ENCODE data around the gene SPIN4. TPM values are rescaled to one million over a fixed set of nuclear protein-coding genes. Genes with fewer than 3 reads are reported as not detected.
"Not testable (repeated sequence)": the region's sequence is repeated elsewhere in the genome, so short reads cannot be mapped to it uniquely, and the experiment has no call there.

Gene SPIN4
- polyA plus RNA-seq, 4 donors = 0.54 to 8.9 (median 1.7) TPM

- WGBS, 3 donors = 62 to 87% (median 73%) methylated on average over 3 to 5 of the region's 5 CpGs
- not testable (repeated sequence) for FAIRE-seq; H3K27ac ChIP-seq (ENCODE audit: low read depth in 1 of 3, low read length in 2 of 3); H3K9me3 ChIP-seq (ENCODE audit: control insufficient read depth in 2 of 2, insufficient read depth in 1 of 2, low read depth in 1 of 2, low read length in 1 of 2); DNase-seq; H3K4me3 ChIP-seq (ENCODE audit: low read depth in 1 of 3, low read length in 3 of 3); H3K4me1 ChIP-seq (ENCODE audit: control insufficient read depth in 3 of 3, insufficient read depth in 2 of 3, low read depth in 1 of 3, low read length in 2 of 3); H3K27me3 ChIP-seq (ENCODE audit: control insufficient read depth in 3 of 3, insufficient read depth in 3 of 3, low read length in 3 of 3); H3K36me3 ChIP-seq (ENCODE audit: control insufficient read depth in 3 of 3, insufficient read depth in 2 of 3, low read depth in 1 of 3, low read length in 3 of 3)
These were observed 16.6 kb upstream of the SPIN4 start for GRCh38 chrX:63367699-63368098.

- Histone ChIP-seq H3K4me3 (ENCODE audit: low read depth in 1 of 3, low read length in 3 of 3) (no peak overlapping the region), H3K36me3 (ENCODE audit: control insufficient read depth in 3 of 3, insufficient read depth in 2 of 3, low read depth in 1 of 3, low read length in 3 of 3) (no peaks in the 10 kb centered on the region), H3K27me3 (ENCODE audit: control insufficient read depth in 3 of 3, insufficient read depth in 3 of 3, low read length in 3 of 3) (no peaks in the 10 kb centered on the region), H3K4me1 (ENCODE audit: control insufficient read depth in 3 of 3, insufficient read depth in 2 of 3, low read depth in 1 of 3, low read length in 2 of 3) (no peaks in the 10 kb centered on the region), H3K27ac (ENCODE audit: low read depth in 1 of 3, low read length in 2 of 3) (no peak overlapping the region), H3K9me3 (ENCODE audit: control insufficient read depth in 2 of 2, insufficient read depth in 1 of 2, low read depth in 1 of 2, low read length in 1 of 2) (peaks cover 0 to 3% of the 10 kb centered on the region in 2 donors)
- DNase-seq (no peak), FAIRE-seq (no peak)
- 78 to 89% (median 81%) methylated on average over 4 of the region's 4 CpGs for WGBS, 3 donors
These were observed 12.7 kb upstream of the SPIN4 start for GRCh38 chrX:63363788-63364187.

- H3K27me3 ChIP-seq (ENCODE audit: control insufficient read depth in 3 of 3, insufficient read depth in 3 of 3, low read length in 3 of 3) = no peaks in the 10 kb centered on the region
- H3K4me1 ChIP-seq (ENCODE audit: control insufficient read depth in 3 of 3, insufficient read depth in 2 of 3, low read depth in 1 of 3, low read length in 2 of 3) = no peaks in the 10 kb centered on the region
- DNase-seq = no peak
- peaks cover 0 to 3% of the 10 kb centered on the region in 2 donors for H3K9me3 ChIP-seq (ENCODE audit: control insufficient read depth in 2 of 2, insufficient read depth in 1 of 2, low read depth in 1 of 2, low read length in 1 of 2)
- 39 to 57% (median 55%) methylated on average over 2 of the region's 2 CpGs for WGBS, 3 donors
- H3K36me3 ChIP-seq (ENCODE audit: control insufficient read depth in 3 of 3, insufficient read depth in 2 of 3, low read depth in 1 of 3, low read length in 3 of 3) = no peaks in the 10 kb centered on the region
- no peak for FAIRE-seq
- H3K27ac ChIP-seq (ENCODE audit: low read depth in 1 of 3, low read length in 2 of 3) = no peak overlapping the region
- no peak overlapping the region for H3K4me3 ChIP-seq (ENCODE audit: low read depth in 1 of 3, low read length in 3 of 3)
These were observed 10.4 kb upstream of the SPIN4 start for GRCh38 chrX:63361494-63361893.

GRCh38 chrX:63354484-63354883 is 3.4 kb upstream of the SPIN4 start:
- H3K9me3 ChIP-seq (ENCODE audit: control insufficient read depth in 2 of 2, insufficient read depth in 1 of 2, low read depth in 1 of 2, low read length in 1 of 2) = no peaks in the 10 kb centered on the region
- H3K36me3 ChIP-seq (ENCODE audit: control insufficient read depth in 3 of 3, insufficient read depth in 2 of 3, low read depth in 1 of 3, low read length in 3 of 3) = no peaks in the 10 kb centered on the region
- FAIRE-seq (no peak), DNase-seq (no peak)
- no peaks in the 10 kb centered on the region for H3K4me1 ChIP-seq (ENCODE audit: control insufficient read depth in 3 of 3, insufficient read depth in 2 of 3, low read depth in 1 of 3, low read length in 2 of 3)
- no peaks in the 10 kb centered on the region for H3K27me3 ChIP-seq (ENCODE audit: control insufficient read depth in 3 of 3, insufficient read depth in 3 of 3, low read length in 3 of 3)
- no peak overlapping the region for H3K27ac ChIP-seq (ENCODE audit: low read depth in 1 of 3, low read length in 2 of 3)
- no peak overlapping the region for H3K4me3 ChIP-seq (ENCODE audit: low read depth in 1 of 3, low read length in 3 of 3)

- no peaks in the 10 kb centered on the region for H3K36me3 ChIP-seq (ENCODE audit: control insufficient read depth in 3 of 3, insufficient read depth in 2 of 3, low read depth in 1 of 3, low read length in 3 of 3)
- no peaks in the 10 kb centered on the region for H3K27me3 ChIP-seq (ENCODE audit: control insufficient read depth in 3 of 3, insufficient read depth in 3 of 3, low read length in 3 of 3)
- no peaks in the 10 kb centered on the region for H3K9me3 ChIP-seq (ENCODE audit: control insufficient read depth in 2 of 2, insufficient read depth in 1 of 2, low read depth in 1 of 2, low read length in 1 of 2)
- no peak for FAIRE-seq
- DNase-seq = peak; percentile 13 to 40
- H3K4me1 ChIP-seq (ENCODE audit: control insufficient read depth in 3 of 3, insufficient read depth in 2 of 3, low read depth in 1 of 3, low read length in 2 of 3) = no peaks in the 10 kb centered on the region
- H3K27ac ChIP-seq (ENCODE audit: low read depth in 1 of 3, low read length in 2 of 3) = peak overlapping the region in 2 of 3 donors; percentile 78 to 89
- WGBS, 3 donors = 0 to 41% (median 12%) methylated on average over 20 of the region's 20 CpGs
- H3K4me3 ChIP-seq (ENCODE audit: low read depth in 1 of 3, low read length in 3 of 3) = peak overlapping the region; percentile 47 to 74 (median 64)
These were observed 661 bp downstream of the SPIN4 start for GRCh38 chrX:63350465-63350877.

GRCh38 chrX:63349307-63349706 is 1.8 kb downstream of the SPIN4 start:
- no peak overlapping the region for H3K4me3 ChIP-seq (ENCODE audit: low read depth in 1 of 3, low read length in 3 of 3)
- H3K4me1 ChIP-seq (ENCODE audit: control insufficient read depth in 3 of 3, insufficient read depth in 2 of 3, low read depth in 1 of 3, low read length in 2 of 3) = no peaks in the 10 kb centered on the region
- DNase-seq = peak in 1 of 2 donors; percentile 3
- WGBS, 3 donors = 59 to 69% (median 68%) methylated on average over 3 of the region's 3 CpGs
- H3K9me3 ChIP-seq (ENCODE audit: control insufficient read depth in 2 of 2, insufficient read depth in 1 of 2, low read depth in 1 of 2, low read length in 1 of 2) = no peaks in the 10 kb centered on the region
- H3K27ac ChIP-seq (ENCODE audit: low read depth in 1 of 3, low read length in 2 of 3) = no peak overlapping the region
- H3K27me3 ChIP-seq (ENCODE audit: control insufficient read depth in 3 of 3, insufficient read depth in 3 of 3, low read length in 3 of 3) = no peaks in the 10 kb centered on the region
- H3K36me3 ChIP-seq (ENCODE audit: control insufficient read depth in 3 of 3, insufficient read depth in 2 of 3, low read depth in 1 of 3, low read length in 3 of 3) = no peaks in the 10 kb centered on the region
- no peak for FAIRE-seq

- FAIRE-seq (no peak), DNase-seq (no peak)
- no peaks in the 10 kb centered on the region for H3K36me3 ChIP-seq (ENCODE audit: control insufficient read depth in 3 of 3, insufficient read depth in 2 of 3, low read depth in 1 of 3, low read length in 3 of 3)
- no peak overlapping the region for H3K4me3 ChIP-seq (ENCODE audit: low read depth in 1 of 3, low read length in 3 of 3)
- no peaks in the 10 kb centered on the region for H3K9me3 ChIP-seq (ENCODE audit: control insufficient read depth in 2 of 2, insufficient read depth in 1 of 2, low read depth in 1 of 2, low read length in 1 of 2)
- 68 to 86% (median 72%) methylated on average over 8 of the region's 8 CpGs for WGBS, 3 donors
- H3K4me1 ChIP-seq (ENCODE audit: control insufficient read depth in 3 of 3, insufficient read depth in 2 of 3, low read depth in 1 of 3, low read length in 2 of 3) = no peaks in the 10 kb centered on the region
- no peaks in the 10 kb centered on the region for H3K27me3 ChIP-seq (ENCODE audit: control insufficient read depth in 3 of 3, insufficient read depth in 3 of 3, low read length in 3 of 3)
- no peak overlapping the region for H3K27ac ChIP-seq (ENCODE audit: low read depth in 1 of 3, low read length in 2 of 3)
These were observed 20.5 kb downstream of the SPIN4 start for GRCh38 chrX:63330681-63331080.

- H3K27me3 ChIP-seq (ENCODE audit: control insufficient read depth in 3 of 3, insufficient read depth in 3 of 3, low read length in 3 of 3) = no peaks in the 10 kb centered on the region
- H3K36me3 ChIP-seq (ENCODE audit: control insufficient read depth in 3 of 3, insufficient read depth in 2 of 3, low read depth in 1 of 3, low read length in 3 of 3) = no peaks in the 10 kb centered on the region
- H3K4me1 ChIP-seq (ENCODE audit: control insufficient read depth in 3 of 3, insufficient read depth in 2 of 3, low read depth in 1 of 3, low read length in 2 of 3) = no peaks in the 10 kb centered on the region
- DNase-seq (no peak), FAIRE-seq (no peak)
- no peak overlapping the region for H3K4me3 ChIP-seq (ENCODE audit: low read depth in 1 of 3, low read length in 3 of 3)
- H3K27ac ChIP-seq (ENCODE audit: low read depth in 1 of 3, low read length in 2 of 3) = no peak overlapping the region
- no peaks in the 10 kb centered on the region for H3K9me3 ChIP-seq (ENCODE audit: control insufficient read depth in 2 of 2, insufficient read depth in 1 of 2, low read depth in 1 of 2, low read length in 1 of 2)
- 69 to 89% (median 85%) methylated on average over 2 of the region's 2 CpGs for WGBS, 3 donors
These were observed 23.3 kb downstream of the SPIN4 start for GRCh38 chrX:63327788-63328187.

GRCh38 chrX:63299596-63299995 is 51.5 kb downstream of the SPIN4 start:
- Histone ChIP-seq H3K27me3 (ENCODE audit: control insufficient read depth in 3 of 3, insufficient read depth in 3 of 3, low read length in 3 of 3) (no peaks in the 10 kb centered on the region), H3K4me1 (ENCODE audit: control insufficient read depth in 3 of 3, insufficient read depth in 2 of 3, low read depth in 1 of 3, low read length in 2 of 3) (no peaks in the 10 kb centered on the region), H3K36me3 (ENCODE audit: control insufficient read depth in 3 of 3, insufficient read depth in 2 of 3, low read depth in 1 of 3, low read length in 3 of 3) (no peaks in the 10 kb centered on the region), H3K4me3 (ENCODE audit: low read depth in 1 of 3, low read length in 3 of 3) (no peak overlapping the region), H3K9me3 (ENCODE audit: control insufficient read depth in 2 of 2, insufficient read depth in 1 of 2, low read depth in 1 of 2, low read length in 1 of 2) (no peaks in the 10 kb centered on the region), H3K27ac (ENCODE audit: low read depth in 1 of 3, low read length in 2 of 3) (no peak overlapping the region)
- FAIRE-seq (no peak), DNase-seq (no peak)
- 91 to 96% (median 96%) methylated on average over 13 of the region's 13 CpGs for WGBS, 3 donors
